Keratinocyte (primary cell): ENCODE results near the gene TRAM2. TPM values are rescaled to one million over a fixed set of nuclear protein-coding genes. Genes with fewer than 3 reads are reported as not detected.

Experiments
- DNase-seq: peaks from one replicate; pipeline ENCODE4 v3.0.0-alpha.2; 2011; ENCODE audit warnings: low read depth, missing footprints, low spot score
- FAIRE-seq: peaks from 2 replicates; lab custom pipeline; 2011; peaks lifted over from hg19 to GRCh38; lab: Jason Lieb, UNC
- H2AFZ ChIP-seq: 2 replicates; pipeline ENCODE4 v1.6.0; 2012; ENCODE audit warnings: low read length, control low read depth, inconsistent platforms; ENCODE audit not compliant: control insufficient read depth
- H3K27ac ChIP-seq: 2 replicates; pipeline ENCODE4 v1.5.1; 2011; ENCODE audit warnings: low read length; ENCODE audit not compliant: control insufficient read depth, insufficient read depth
- H3K27me3 ChIP-seq: 3 replicates; pipeline ENCODE4 v1.6.0; 2011; ENCODE audit warnings: low read length; ENCODE audit not compliant: control insufficient read depth, insufficient read depth; ENCODE audit errors: extremely low read depth
- H3K36me3 ChIP-seq, 2 experiments: 2 replicates in 1 of 2; 3 replicates in 1 of 2; pipeline ENCODE4 v1.5.1; 2011; ENCODE audit warnings: low read length in 2 of 2, mild to moderate bottlenecking in 1 of 2; ENCODE audit not compliant: control insufficient read depth in 2 of 2, insufficient read depth in 2 of 2; ENCODE audit errors: extremely low read depth in 1 of 2
- H3K4me1 ChIP-seq: 3 replicates; pipeline ENCODE4 v1.5.1; 2011; ENCODE audit warnings: low read length; ENCODE audit not compliant: control insufficient read depth, insufficient read depth; ENCODE audit errors: extremely low read depth
- H3K4me2 ChIP-seq: 3 replicates; pipeline ENCODE4 v1.6.0; 2011; ENCODE audit warnings: low read depth, low read length; ENCODE audit not compliant: control insufficient read depth, insufficient read depth; ENCODE audit errors: extremely low read depth
- H3K4me3 ChIP-seq, 3 experiments: fragments of 200-600 bp in 1 of 3; sonication (generic) in 1 of 3; 2 replicates in 2 of 3; 3 replicates in 1 of 3; pipeline ENCODE4 v1.5.1; 2011 to 2016; ENCODE audit warnings: low read length in 3 of 3, mild to moderate bottlenecking in 3 of 3, control low read depth in 2 of 3, inconsistent platforms in 1 of 3, low read depth in 1 of 3, mixed read lengths in 1 of 3, mixed run types in 1 of 3, moderate library complexity in 1 of 3; ENCODE audit not compliant: control insufficient read depth in 2 of 3, insufficient read depth in 2 of 3; ENCODE audit errors: extremely low read depth in 1 of 3
- H3K79me2 ChIP-seq: 2 replicates; pipeline ENCODE4 v1.6.0; 2012; ENCODE audit warnings: low read length; ENCODE audit not compliant: control insufficient read depth, insufficient read depth
- H3K9ac ChIP-seq: 3 replicates; pipeline ENCODE4 v1.6.0; 2011; ENCODE audit warnings: low read length; ENCODE audit not compliant: control insufficient read depth, insufficient read depth; ENCODE audit errors: extremely low read depth
- H3K9me1 ChIP-seq: 3 replicates; pipeline ENCODE4 v1.6.0; 2011; ENCODE audit warnings: low read length; ENCODE audit not compliant: control insufficient read depth, insufficient read depth; ENCODE audit errors: extremely low read depth
- H3K9me3 ChIP-seq: 2 replicates; pipeline ENCODE4 v1.5.1; 2012; ENCODE audit warnings: low read depth, low read length; ENCODE audit not compliant: control insufficient read depth
- H4K20me1 ChIP-seq: 3 replicates; pipeline ENCODE4 v1.6.0; 2011; ENCODE audit warnings: low read length; ENCODE audit not compliant: control insufficient read depth, insufficient read depth; ENCODE audit errors: extremely low read depth
- CTCF ChIP-seq, 3 experiments: IDR thresholded peaks in 1 of 3; conservative IDR thresholded peaks in 1 of 3; optimal IDR thresholded peaks in 1 of 3; 2 replicates in 2 of 3; 3 replicates in 1 of 3; pipeline versions ENCODE3 to v1.5.1; 2011; ENCODE audit warnings: low read length in 3 of 3, mild to moderate bottlenecking in 3 of 3, moderate library complexity in 2 of 3, control low read depth in 1 of 3, inconsistent platforms in 1 of 3; ENCODE audit not compliant: insufficient read depth in 2 of 3; ENCODE audit errors: extremely low read depth in 1 of 3
- EZH2 ChIP-seq: IDR thresholded peaks from one replicate; pipeline ENCODE4 v1.6.1; 2012; ENCODE audit warnings: inconsistent platforms, mild to moderate bottlenecking, low read length, moderate library complexity
- dilution Hi-C: fragments of 300-500 bp; cut with MboI; formaldehyde crosslinking; loops from one replicate; pipeline ENCODE4 v1.7.0; 2020; ENCODE audit warnings: low sequenced_read_pairs; ENCODE audit not compliant: extremely low pct_ligation_motif_present
- polyA plus RNA-seq, 5 experiments: library from polyadenylated mRNA; depleted of rRNA in 3 of 5; stranded (reverse) in 3 of 5; stranded (forward) in 1 of 5; unstranded in 1 of 5; fragments of >200 nt; gene quantifications; 1 replicate in 1 of 5; 2 replicates in 3 of 5; 3 replicates in 1 of 5; pipeline versions ENCODE4 v1.2.1 to v1.2.3, GENCODE V29; 2011 to 2012; ENCODE audit warnings: missing spikeins in 2 of 5, low read depth in 1 of 5, low replicate concordance in 1 of 5

The TRAM2 gene
- polyA plus RNA-seq, 1 donor (not counting 4 experiments of a cell fraction or from before 2014, with no cell fraction given) = 9.2 TPM

- DNase-seq (no peak), FAIRE-seq (peak; percentile 89)
- dilution Hi-C loops = no loop called here
- H3K9me1 ChIP-seq = no peaks in the 10 kb centered on the region
- H3K4me1 ChIP-seq = peaks cover 48% of the 10 kb centered on the region
- peaks cover 0 to 14% of the 10 kb centered on the region in 2 experiments for H3K36me3 ChIP-seq
- peaks cover 5% of the 10 kb centered on the region for H3K79me2 ChIP-seq
- H4K20me1 ChIP-seq = no peaks in the 10 kb centered on the region
- peak overlapping the region; percentile 74 for H2AFZ ChIP-seq
- H3K4me3 ChIP-seq = peak overlapping the region in 1 of 3 experiments; percentile 45
- H3K4me2 ChIP-seq = peak overlapping the region; percentile 76
- peak overlapping the region; percentile 88 for H3K27ac ChIP-seq
- H3K9ac ChIP-seq = peak overlapping the region; percentile 64
- no peaks in the 10 kb centered on the region for H3K27me3 ChIP-seq
- TF ChIP-seq CTCF (optimal IDR thresholded peaks at IDR 0.05 in 1 of 3, IDR thresholded peaks at IDR 0.05 in 1 of 3, conservative IDR thresholded peaks at IDR 0.05 in 1 of 3; ENCODE audit: extremely low read depth in 1 of 3, insufficient read depth in 2 of 3, low read length in 3 of 3) (no peak), EZH2 (no peak)
- H3K9me3 ChIP-seq = no peaks in the 10 kb centered on the region
These were observed 59.2 kb downstream of the TRAM2 start for GRCh38 chr6:52517502-52518278.

- TF ChIP-seq EZH2 (no peak), CTCF (optimal IDR thresholded peaks at IDR 0.05 in 1 of 3, IDR thresholded peaks at IDR 0.05 in 1 of 3, conservative IDR thresholded peaks at IDR 0.05 in 1 of 3; ENCODE audit: extremely low read depth in 1 of 3, insufficient read depth in 2 of 3, low read length in 3 of 3) (no peak)
- Histone ChIP-seq H2AFZ (no peak overlapping the region), H3K36me3 (peaks cover 0 to 14% of the 10 kb centered on the region in 2 experiments), H3K4me3 (no peak overlapping the region), H3K9me1 (no peaks in the 10 kb centered on the region), H3K27ac (no peak overlapping the region), H3K9ac (no peak overlapping the region), H3K4me1 (peaks cover 55% of the 10 kb centered on the region), H3K4me2 (no peak overlapping the region), H3K9me3 (no peaks in the 10 kb centered on the region), H3K79me2 (peaks cover 5% of the 10 kb centered on the region), H3K27me3 (no peaks in the 10 kb centered on the region), H4K20me1 (no peaks in the 10 kb centered on the region)
- dilution Hi-C loops = no loop called here
- no peak for DNase-seq
- no peak for FAIRE-seq
These were observed 59.9 kb downstream of the TRAM2 start for GRCh38 chr6:52516943-52517342.
